NOMO-1 treated with DMSO at 0.1 percent for 48 hours (cell line): ENCODE results near the gene SMYD4.
"Not testable (repeated sequence)": the region's sequence is repeated elsewhere in the genome, so short reads cannot be mapped to it uniquely, and the experiment has no call there.

Experiments used
- DNase-seq: peaks from one replicate; lab custom pipeline; 2025; ENCODE audit not compliant: unreplicated experiment; lab: John Stamatoyannopoulos, UW

Gene SMYD4

GRCh38 chr17:1755252-1755826 lies 74.4 kb downstream of the SMYD4 start:
- DNase-seq = no peak

GRCh38 chr17:1754430-1755112 lies 75.1 kb downstream of the SMYD4 start:
- DNase-seq = no peak

- DNase-seq = no peak
Observed at GRCh38 chr17:1753767-1754429, 75.8 kb downstream of the SMYD4 start.

- peak; percentile 71 for DNase-seq
Observed at GRCh38 chr17:1752425-1753262, 77.1 kb downstream of the SMYD4 start.

GRCh38 chr17:1750628-1751027 lies 79.1 kb downstream of the SMYD4 start:
- no peak for DNase-seq

- DNase-seq = no peak
Observed at GRCh38 chr17:1746975-1747543, 82.6 kb downstream of the SMYD4 start.

GRCh38 chr17:1745513-1746020 lies 84.1 kb downstream of the SMYD4 start:
- DNase-seq = no peak

- no peak for DNase-seq
Observed at GRCh38 chr17:1744551-1745512, 84.9 kb downstream of the SMYD4 start.

GRCh38 chr17:1743088-1743439 lies 86.6 kb downstream of the SMYD4 start:
- DNase-seq = no peak

GRCh38 chr17:1742371-1743087 lies 87.2 kb downstream of the SMYD4 start, which contains the start of gene SERPINF2:
SERPINF2 (plus strand) TSS chr17:1742871; CDS start chr17:1744996, 2,125 bp downstream.
- no peak for DNase-seq

- not testable (repeated sequence) for DNase-seq
Observed at GRCh38 chr17:1741899-1742298, 87.8 kb downstream of the SMYD4 start.

- DNase-seq = no peak
Observed at GRCh38 chr17:1737531-1738291, 92.0 kb downstream of the SMYD4 start.

GRCh38 chr17:1736348-1737281 lies 93.1 kb downstream of the SMYD4 start:
- DNase-seq = no peak

GRCh38 chr17:1735834-1736347 lies 93.8 kb downstream of the SMYD4 start:
- DNase-seq = no peak

GRCh38 chr17:1735418-1735817 lies 94.3 kb downstream of the SMYD4 start:
- no peak for DNase-seq

GRCh38 chr17:1733759-1734158 lies 95.9 kb downstream of the SMYD4 start:
- DNase-seq = no peak

GRCh38 chr17:1732833-1733321 lies 96.8 kb downstream of the SMYD4 start:
- no peak for DNase-seq
